Activated CD4-positive, alpha-beta T cell treated with anti-CD3 and anti-CD28 coated beads, Interleukin-2, amount 50 U/mL, for 1 hour (primary cell): ENCODE measurements around the gene CREB5.
"Not testable (repeated sequence)": the region's sequence is repeated elsewhere in the genome, so short reads cannot be mapped to it uniquely, and the experiment has no call there.

Experiments used
- DNase-seq: peaks from one replicate; pipeline ENCODE4 v3.0.0-alpha.2; 2020

CREB5 gene

GRCh38 chr7:28793381-28794085, 381.2 kb downstream of the CREB5 start:
- DNase-seq: no peak

GRCh38 chr7:28798274-28798673, 386.0 kb downstream of the CREB5 start:
- no peak for DNase-seq

- DNase-seq: no peak
Observed at GRCh38 chr7:28799619-28800018, 387.3 kb downstream of the CREB5 start.

- no peak for DNase-seq
Observed at GRCh38 chr7:28800150-28800549, 387.8 kb downstream of the CREB5 start.

GRCh38 chr7:28802450-28802849, 390.1 kb downstream of the CREB5 start:
- DNase-seq: no peak

- DNase-seq: no peak
Observed at GRCh38 chr7:28804157-28804556, 391.8 kb downstream of the CREB5 start.

- no peak for DNase-seq
Observed at GRCh38 chr7:28804990-28805389, 392.7 kb downstream of the CREB5 start.

- DNase-seq: no peak
Observed at GRCh38 chr7:28806841-28807240, 394.5 kb downstream of the CREB5 start.

- DNase-seq: no peak
Observed at GRCh38 chr7:28807396-28807994, 395.2 kb downstream of the CREB5 start.

GRCh38 chr7:28808796-28809533, 396.6 kb downstream of the CREB5 start:
- no peak for DNase-seq

GRCh38 chr7:28811008-28811407, 398.7 kb downstream of the CREB5 start:
- no peak for DNase-seq

- DNase-seq: no peak
Observed at GRCh38 chr7:28811701-28812430, 399.5 kb downstream of the CREB5 start.

- no peak for DNase-seq
Observed at GRCh38 chr7:28812616-28813015, 400.3 kb downstream of the CREB5 start.

GRCh38 chr7:28813243-28813962, 401.1 kb downstream of the CREB5 start:
- no peak for DNase-seq

- DNase-seq: no peak
Observed at GRCh38 chr7:28815369-28815927, 403.1 kb downstream of the CREB5 start.

GRCh38 chr7:28815928-28816373, 403.6 kb downstream of the CREB5 start:
- no peak for DNase-seq

GRCh38 chr7:28818996-28819395, 406.7 kb downstream of the CREB5 start:
- DNase-seq: no peak

- no peak for DNase-seq
Observed at GRCh38 chr7:28823582-28823981, 411.3 kb downstream of the CREB5 start.

GRCh38 chr7:28825817-28826448, 413.6 kb downstream of the CREB5 start:
- DNase-seq: not testable (repeated sequence)

GRCh38 chr7:28830846-28831245, 418.5 kb downstream of the CREB5 start:
- DNase-seq: no peak

- no peak for DNase-seq
Observed at GRCh38 chr7:28832669-28833068, 420.4 kb downstream of the CREB5 start.

- DNase-seq: no peak
Observed at GRCh38 chr7:28835800-28836199, 423.5 kb downstream of the CREB5 start.
